Skeletal muscle tissue (tissue), 4 donors: ENCODE measurements around the gene MYO1E. TPM values are rescaled to one million over a fixed set of nuclear protein-coding genes. Genes with fewer than 3 reads are reported as not detected.

ENCODE experiments used
- H3K27ac ChIP-seq: one replicate; pipeline ENCODE4 v1.7.0; 2013; ENCODE audit warnings: mild to moderate bottlenecking, low read depth, low read length, inconsistent platforms
- H3K27me3 ChIP-seq, 3 donors: one replicate each; pipeline ENCODE4 v1.7.0; 2013; ENCODE audit warnings: low read length in 3 of 3; ENCODE audit not compliant: control insufficient read depth in 3 of 3, insufficient read depth in 3 of 3
- H3K36me3 ChIP-seq, 3 donors: one replicate each; pipeline ENCODE4 v1.7.0; 2013; ENCODE audit warnings: low read length in 3 of 3; ENCODE audit not compliant: control insufficient read depth in 3 of 3, insufficient read depth in 3 of 3
- H3K4me1 ChIP-seq, 3 donors: one replicate each; pipeline ENCODE4 v1.7.0; 2013; ENCODE audit warnings: low read length in 3 of 3, mild to moderate bottlenecking in 3 of 3; ENCODE audit not compliant: control insufficient read depth in 3 of 3, insufficient read depth in 3 of 3
- H3K4me3 ChIP-seq, 3 donors: one replicate each; pipeline ENCODE4 v1.7.0; 2013; ENCODE audit warnings: low read length in 3 of 3
- H3K9ac ChIP-seq, 3 donors: one replicate each; pipeline ENCODE4 v1.7.0; 2013; ENCODE audit warnings: low read length in 3 of 3, mild to moderate bottlenecking in 3 of 3, moderate library complexity in 2 of 3, low read depth in 1 of 3
- H3K9me3 ChIP-seq, 3 donors: one replicate each; pipeline ENCODE4 v1.7.0; 2013; ENCODE audit warnings: low read length in 3 of 3; ENCODE audit not compliant: control insufficient read depth in 3 of 3
- total RNA-seq: library from RNA; depleted of rRNA; stranded (reverse); fragments of >200 nt; gene quantifications from one replicate; pipeline ENCODE4 v1.2.3, GENCODE V29; 2014
- donor health status: Osteomylitis.

Gene MYO1E
- total RNA-seq, 1 donor from 2014 or later = 29.7 TPM

- Histone ChIP-seq H3K36me3 (peaks cover 10 to 20% (median 12%) of the 10 kb centered on the region in 3 donors), H3K27me3 (no peaks in the 10 kb centered on the region), H3K9me3 (no peaks in the 10 kb centered on the region), H3K4me3 (no peak overlapping the region), H3K27ac (no peak overlapping the region), H3K9ac (no peak overlapping the region), H3K4me1 (peaks cover 9 to 12% (median 11%) of the 10 kb centered on the region in 3 donors)
Observed at GRCh38 chr15:59227021-59227420, 145.7 kb downstream of the MYO1E start.

DNA sequence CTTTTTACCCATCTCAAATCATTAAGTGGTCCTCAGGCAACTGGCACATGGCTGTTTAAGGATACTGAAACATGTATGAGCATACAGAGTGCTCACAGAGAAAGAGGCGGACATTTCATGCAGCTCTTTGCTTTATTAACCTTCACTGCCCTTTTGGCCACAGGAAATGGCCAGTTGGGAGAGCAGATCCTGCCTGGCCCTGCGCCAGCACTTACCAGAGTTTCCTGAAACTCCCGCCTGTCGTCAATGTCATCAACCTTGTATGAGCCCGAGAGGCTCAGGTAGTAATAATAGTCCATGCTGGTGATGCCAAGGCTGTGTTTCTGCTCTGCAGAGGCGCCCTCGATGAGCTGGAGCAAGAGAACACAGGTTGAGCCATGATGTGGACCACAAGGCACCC, 148.2 kb downstream of the MYO1E start:
- Histone ChIP-seq H3K9me3 (no peaks in the 10 kb centered on the region), H3K27ac (no peak overlapping the region), H3K36me3 (peaks cover 10 to 24% (median 15%) of the 10 kb centered on the region in 3 donors)

DNA sequence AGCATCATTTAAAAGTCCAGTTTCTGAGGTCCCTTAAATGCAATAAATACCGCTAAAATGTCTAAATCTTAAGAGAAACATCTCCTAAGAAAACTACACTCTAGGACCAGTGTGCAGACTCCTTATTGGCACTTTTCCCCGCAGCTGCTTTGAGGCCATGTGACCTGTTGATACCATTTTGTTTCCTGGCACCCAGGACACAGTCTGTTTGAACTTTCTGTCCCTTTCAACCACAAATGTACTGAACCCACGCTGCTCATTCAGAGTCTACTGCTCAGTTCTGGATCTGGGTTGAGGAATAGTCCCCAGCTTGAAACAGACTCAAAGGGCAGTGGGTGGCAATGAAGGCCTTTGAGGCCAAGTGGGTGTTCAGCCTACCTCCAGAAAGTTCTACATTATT, 148.9 kb downstream of the MYO1E start:
- Histone ChIP-seq H3K27me3 (no peaks in the 10 kb centered on the region), H3K4me3 (no peak overlapping the region), H3K9me3 (no peaks in the 10 kb centered on the region), H3K9ac (no peak overlapping the region), H3K27ac (no peak overlapping the region), H3K36me3 (peaks cover 10 to 24% (median 15%) of the 10 kb centered on the region in 3 donors), H3K4me1 (peaks cover 6 to 11% (median 10%) of the 10 kb centered on the region in 3 donors)

More for the DNA sequence above, 148.2 kb downstream of the MYO1E start:
- H3K4me3 ChIP-seq = no peak overlapping the region
- H3K4me1 ChIP-seq = peaks cover 6 to 11% (median 10%) of the 10 kb centered on the region in 3 donors
- no peaks in the 10 kb centered on the region for H3K27me3 ChIP-seq
- no peak overlapping the region for H3K9ac ChIP-seq

- Histone ChIP-seq H3K9me3 (no peaks in the 10 kb centered on the region), H3K4me1 (peaks cover 6 to 11% (median 10%) of the 10 kb centered on the region in 3 donors), H3K9ac (no peak overlapping the region)
Observed at GRCh38 chr15:59222906-59223550, 149.6 kb downstream of the MYO1E start.

GRCh38 chr15:59221511-59222505, 150.9 kb downstream of the MYO1E start:
- Histone ChIP-seq H3K27me3 (no peaks in the 10 kb centered on the region), H3K9ac (no peak overlapping the region), H3K27ac (no peak overlapping the region), H3K36me3 (peaks cover 13 to 36% (median 28%) of the 10 kb centered on the region in 3 donors), H3K4me3 (no peak overlapping the region), H3K4me1 (peaks cover 6 to 11% (median 10%) of the 10 kb centered on the region in 3 donors), H3K9me3 (no peaks in the 10 kb centered on the region)

More at GRCh38 chr15:59222906-59223550, 149.6 kb downstream of the MYO1E start:
- Histone ChIP-seq H3K27me3 (no peaks in the 10 kb centered on the region), H3K27ac (no peak overlapping the region), H3K4me3 (no peak overlapping the region), H3K36me3 (peaks cover 10 to 27% (median 18%) of the 10 kb centered on the region in 3 donors)

DNA sequence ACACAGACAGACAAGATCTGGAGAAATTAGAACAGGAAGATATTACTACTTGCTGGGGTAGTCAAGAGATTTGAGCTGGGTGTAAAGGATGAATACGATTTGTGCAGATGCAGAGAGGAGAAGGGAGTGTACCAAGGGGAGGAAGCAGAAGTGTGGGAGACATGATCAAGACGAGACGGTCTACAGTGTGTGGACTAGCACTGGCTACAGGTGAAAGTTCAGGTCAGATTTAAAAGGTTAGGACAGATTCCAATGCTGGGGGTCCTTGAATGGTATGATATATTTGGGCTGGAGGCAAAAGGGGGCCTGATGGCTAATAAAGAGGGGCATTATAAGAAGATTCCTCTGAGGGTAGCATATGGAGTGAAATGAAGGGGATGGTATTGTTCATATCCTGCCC, 154.0 kb downstream of the MYO1E start:
- peaks cover 0 to under 1% (median 0%) of the 10 kb centered on the region in 3 donors for H3K4me1 ChIP-seq
- H3K36me3 ChIP-seq = peaks cover 6 to 39% (median 39%) of the 10 kb centered on the region in 3 donors
- no peaks in the 10 kb centered on the region for H3K27me3 ChIP-seq
- no peak overlapping the region for H3K9ac ChIP-seq
- H3K9me3 ChIP-seq = no peaks in the 10 kb centered on the region
- no peak overlapping the region for H3K4me3 ChIP-seq
- peak overlapping the region; percentile 41 for H3K27ac ChIP-seq

DNA sequence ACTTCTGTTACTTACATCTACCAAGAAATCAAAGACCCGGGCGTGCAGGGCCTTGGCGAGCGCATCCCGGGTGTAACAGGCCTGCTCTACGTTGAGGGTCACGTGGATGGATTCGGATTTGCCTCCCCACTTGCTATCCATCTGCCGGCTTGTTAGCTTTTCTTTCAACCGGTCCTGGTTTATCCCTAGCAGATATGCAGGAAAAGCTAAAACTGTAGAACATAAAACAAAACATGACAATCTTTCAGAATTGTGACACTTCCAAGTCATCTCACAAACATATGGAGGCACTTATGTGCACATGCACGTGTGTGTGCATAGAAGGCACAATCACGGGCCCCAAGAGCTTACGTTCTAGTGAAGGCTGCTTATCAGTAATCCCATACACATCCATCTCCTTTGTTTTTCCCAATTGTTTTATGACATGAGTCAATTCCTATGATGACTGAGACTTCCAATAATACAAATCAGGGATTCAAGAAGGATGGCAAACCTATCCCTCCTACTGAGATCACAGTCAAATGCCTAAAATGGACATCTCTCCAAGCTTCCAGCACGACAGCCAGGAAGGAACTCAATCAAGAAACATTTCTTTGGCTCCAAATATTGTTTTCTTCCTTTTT, 154.7 kb downstream of the MYO1E start:
- Histone ChIP-seq H3K27ac (no peak overlapping the region), H3K9me3 (no peaks in the 10 kb centered on the region), H3K4me3 (no peak overlapping the region), H3K4me1 (no peaks in the 10 kb centered on the region), H3K27me3 (no peaks in the 10 kb centered on the region), H3K36me3 (peaks cover 6 to 40% (median 32%) of the 10 kb centered on the region in 3 donors), H3K9ac (no peak overlapping the region)

DNA sequence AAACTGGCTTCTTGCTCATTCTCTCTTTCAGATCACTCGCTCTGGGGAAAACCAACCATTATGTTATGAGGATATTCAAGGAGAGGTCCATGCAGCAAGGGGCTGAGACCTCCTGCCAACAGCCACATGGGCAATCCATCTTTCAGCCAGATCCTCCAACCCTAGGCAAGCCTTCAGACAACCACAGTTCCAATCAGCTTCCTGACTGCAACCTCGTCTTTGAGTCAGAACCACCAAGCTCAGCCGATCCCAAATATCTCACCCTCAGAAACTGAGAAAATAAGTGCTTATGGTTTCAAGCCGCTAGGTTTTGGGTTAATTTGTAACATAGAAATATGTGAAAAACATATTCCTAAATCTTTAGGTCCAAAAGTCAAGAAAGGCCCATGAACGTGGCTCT, 155.8 kb downstream of the MYO1E start:
- no peaks in the 10 kb centered on the region for H3K27me3 ChIP-seq
- H3K9ac ChIP-seq = no peak overlapping the region
- peaks cover 3 to 36% (median 28%) of the 10 kb centered on the region in 3 donors for H3K36me3 ChIP-seq
- H3K4me1 ChIP-seq = no peaks in the 10 kb centered on the region
- H3K9me3 ChIP-seq = no peaks in the 10 kb centered on the region
- no peak overlapping the region for H3K4me3 ChIP-seq
- H3K27ac ChIP-seq = no peak overlapping the region

DNA sequence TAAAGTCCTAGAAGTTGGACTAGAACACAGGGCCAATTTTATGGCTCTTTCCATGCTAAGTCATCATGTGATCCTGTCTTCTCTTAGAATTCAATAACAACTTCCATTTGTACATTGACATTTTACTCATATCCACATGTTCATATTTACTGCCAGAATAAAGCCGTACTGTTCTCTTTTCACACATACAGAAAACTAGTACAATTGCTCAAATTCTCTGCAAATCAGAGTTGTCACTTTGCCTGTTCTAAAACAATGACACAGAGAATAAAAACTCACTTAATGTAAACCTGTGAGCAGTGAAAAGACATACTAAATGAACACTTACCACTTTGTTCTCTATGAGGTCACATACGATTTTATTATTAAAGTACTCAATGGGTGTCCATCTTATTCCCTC, 162.5 kb downstream of the MYO1E start:
- Histone ChIP-seq H3K4me1 (no peaks in the 10 kb centered on the region), H3K9me3 (no peaks in the 10 kb centered on the region), H3K27me3 (no peaks in the 10 kb centered on the region), H3K9ac (no peak overlapping the region), H3K27ac (no peak overlapping the region), H3K4me3 (no peak overlapping the region), H3K36me3 (peaks cover 24 to 36% (median 35%) of the 10 kb centered on the region in 3 donors)
